Panc1 (cell line): ENCODE measurements around the gene TNPO3. TPM values are rescaled to one million over a fixed set of nuclear protein-coding genes. Genes with fewer than 3 reads are reported as not detected.

Experiments
- ATAC-seq: fragments of 200-7000 bp; cut with Tn5 transposase; 2 replicates; pipeline ENCODE4 v1.9.1; 2020; ENCODE audit warnings: mild to moderate bottlenecking, moderate library complexity
- BruUV-seq: library from RNA; stranded (reverse); fragments of 400-500 nt; replicated peaks from 2 replicates; lab custom pipeline; 2021; lab: Mats Ljungman, UMichigan
- CTCF ChIA-PET: fragments of 300-600 bp; sonication (Branson Sonifier 250); formaldehyde crosslinking; loops from one replicate; lab custom pipeline; 2022; ENCODE audit warnings: antibody characterized with exemption; lab: Charles Lee
- POLR2A ChIA-PET: fragments of 300-600 bp; sonication (Branson Sonifier 250); formaldehyde crosslinking; loops from one replicate; lab custom pipeline; 2022; ENCODE audit warnings: antibody characterized with exemption; lab: Charles Lee
- DNase-seq: peaks from one replicate; pipeline ENCODE4 v3.0.0-alpha.2; 2010; ENCODE audit warnings: low read depth, low spot score
- H3K27ac ChIP-seq: 2 replicates; pipeline ENCODE4 v1.5.1; 2011; ENCODE audit warnings: mild to moderate bottlenecking, low read length, inconsistent platforms
- H3K27me3 ChIP-seq: fragments of 200-500 bp; sonication (Bioruptor generic); 2 replicates; pipeline ENCODE4 v1.6.0; 2014; ENCODE audit warnings: low read length, inconsistent platforms; ENCODE audit not compliant: control insufficient read depth, insufficient read depth
- H3K36me3 ChIP-seq: fragments of 200-500 bp; sonication (Bioruptor generic); 2 replicates; pipeline ENCODE4 v1.5.1; 2014; ENCODE audit warnings: inconsistent platforms, mild to moderate bottlenecking, low read length, moderate library complexity; ENCODE audit not compliant: control insufficient read depth, insufficient read depth
- H3K4me1 ChIP-seq: 2 replicates; pipeline ENCODE4 v1.5.1; 2011; ENCODE audit warnings: inconsistent platforms, mild to moderate bottlenecking, low read length, moderate library complexity; ENCODE audit not compliant: control insufficient read depth, insufficient read depth
- H3K4me3 ChIP-seq, 2 experiments: 2 replicates each; pipeline ENCODE4 v1.5.1; 2011 to 2012; ENCODE audit warnings: low read depth in 2 of 2, low read length in 2 of 2, mild to moderate bottlenecking in 2 of 2, inconsistent platforms in 1 of 2, moderate library complexity in 1 of 2
- H3K9me3 ChIP-seq: fragments of 200-500 bp; sonication (Bioruptor generic); 2 replicates; pipeline ENCODE4 v1.5.1; 2014; ENCODE audit warnings: low read depth, mild to moderate bottlenecking, inconsistent platforms, low read length, moderate library complexity; ENCODE audit not compliant: control insufficient read depth, insufficient read depth
- CTCF ChIP-seq: fragments of 450-650 bp; IDR thresholded peaks from 2 replicates; pipeline ENCODE4 v1.5.1; 2017; ENCODE audit warnings: mild to moderate bottlenecking
- POLR2AphosphoS5 ChIP-seq: IDR thresholded peaks from 2 replicates; pipeline ENCODE4 v1.6.1; 2012; ENCODE audit warnings: mild to moderate bottlenecking, low read depth, low read length, moderate library complexity
- REST ChIP-seq, 2 experiments: IDR thresholded peaks; 2 replicates each; pipeline ENCODE4 v1.6.1; 2011 to 2012; ENCODE audit warnings: low read depth in 2 of 2, control low read depth in 1 of 2, low read length in 1 of 2, mild to moderate bottlenecking in 1 of 2, moderate library complexity in 1 of 2; ENCODE audit not compliant: insufficient read depth in 1 of 2
- SIN3A ChIP-seq: IDR thresholded peaks from 2 replicates; pipeline ENCODE4 v1.6.1; 2012; ENCODE audit warnings: low read depth, mild to moderate bottlenecking, low read length, moderate library complexity, borderline replicate concordance; ENCODE audit not compliant: insufficient read depth
- TCF7L2 ChIP-seq: IDR thresholded peaks from 2 replicates; pipeline ENCODE4 v1.6.1; 2011; ENCODE audit warnings: mild to moderate bottlenecking, low read depth, low read length, inconsistent platforms
- in situ Hi-C: cut with HindIII; loops from 2 replicates; pipeline ENCODE4 v1.10.0; 2016; ENCODE audit warnings: low sequenced_read_pairs, low pct_unique_long_range_greater_than_20kb
- intact Hi-C: fragments of 100-400 bp; cut with micrococcal nuclease; formaldehyde crosslinking; loops from one replicate; pipeline ENCODE4 v1.10.0; 2022; ENCODE audit not compliant: unreplicated experiment
- total RNA-seq: library from RNA; stranded (reverse); gene quantifications from one replicate; pipeline ENCODE4 v1.2.1, GENCODE V29; 2021; ENCODE audit not compliant: unreplicated experiment

TNPO3 gene
- total RNA-seq, 1 experiment from 2014 or later: 71.8 TPM

GRCh38 chr7:128941946-128942526 lies 112.9 kb downstream of the TNPO3 start:
- in situ Hi-C loops: no loop called here
- CTCF ChIA-PET: no interaction called here

GRCh38 chr7:128941323-128941890 lies 113.5 kb downstream of the TNPO3 start:
- TF ChIP-seq CTCF (no peak), SIN3A (no peak), POLR2AphosphoS5 (no peak), TCF7L2 (no peak), REST (IDR thresholded peaks at IDR 0.05; ENCODE audit: insufficient read depth in 1 of 2, low read depth in 2 of 2, low read length in 1 of 2) (no peak)
- Histone ChIP-seq H3K4me3 (no peak overlapping the region), H3K36me3 (no peaks in the 10 kb centered on the region), H3K4me1 (no peaks in the 10 kb centered on the region), H3K27me3 (no peaks in the 10 kb centered on the region), H3K27ac (no peak overlapping the region), H3K9me3 (no peaks in the 10 kb centered on the region)
- ATAC-seq (no peak), DNase-seq (no peak)
- intact Hi-C loops (no loop called here), in situ Hi-C loops (no loop called here)
- ChIA-PET CTCF (no interaction called here), POLR2A (no interaction called here)
- no TSS peak for BruUV-seq

More at GRCh38 chr7:128941946-128942526, 112.9 kb downstream of the TNPO3 start:
- no peaks in the 10 kb centered on the region for H3K4me1 ChIP-seq
- H3K9me3 ChIP-seq: no peaks in the 10 kb centered on the region
- TF ChIP-seq SIN3A: no peak
- no peak for TF ChIP-seq TCF7L2
- no peak for TF ChIP-seq REST (IDR thresholded peaks at IDR 0.05; ENCODE audit: insufficient read depth in 1 of 2, low read depth in 2 of 2, low read length in 1 of 2)
- no peak for TF ChIP-seq CTCF
- no peak for TF ChIP-seq POLR2AphosphoS5
- H3K4me3 ChIP-seq: no peak overlapping the region
- BruUV-seq: no TSS peak
- H3K27me3 ChIP-seq: no peaks in the 10 kb centered on the region
- H3K27ac ChIP-seq: no peak overlapping the region
- DNase-seq: no peak
- no peak for ATAC-seq
- no peaks in the 10 kb centered on the region for H3K36me3 ChIP-seq
- intact Hi-C loops: no loop called here
- POLR2A ChIA-PET: no interaction called here
